ENCODE data around the gene PRSS12. TPM values are rescaled to one million over a fixed set of nuclear protein-coding genes. Genes with fewer than 3 reads are reported as not detected.
"Not testable (repeated sequence)": the region's sequence is repeated elsewhere in the genome, so short reads cannot be mapped to it uniquely, and the experiment has no call there.

PRSS12 gene
- 0.25 and 1.6 TPM in 2 replicates for total RNA-seq (2022)
- percentile 22 among the genes with signal in this experiment for Bru-seq, nascent RNA
- BruChase-seq, experiment 1, labeled RNA remaining after a 2-hour chase = percentile 15 among the genes with signal in this experiment
- BruChase-seq, experiment 2, labeled RNA remaining after a 6-hour chase = percentile 18 among the genes with signal in this experiment
- long read RNA-seq = 0 reads

- Mint-ChIP-seq H3K9me3 (ENCODE audit: unreplicated experiment) (no peaks in the 10 kb centered on the region), H3K27me3 (ENCODE audit: insufficient read depth, unreplicated experiment) (peaks cover 18% of the 10 kb centered on the region), H3K36me3 (ENCODE audit: insufficient read depth, unreplicated experiment) (no peaks in the 10 kb centered on the region), H3K27ac (ENCODE audit: unreplicated experiment) (no peak within 1 kb of the TSS), H3K4me1 (ENCODE audit: low read depth, unreplicated experiment) (no peaks in the 10 kb centered on the region), H3K4me3 (ENCODE audit: unreplicated experiment) (peak within 1 kb of the TSS; percentile 79)
- Histone ChIP-seq H3K4me3 (ENCODE audit: low read depth, low read length) (peak within 1 kb of the TSS; percentile 33), H3K36me3 (ENCODE audit: control insufficient read depth, insufficient read depth, low read length) (no peaks in the 10 kb centered on the region), H3K27me3 (replicated peaks; ENCODE audit: control insufficient read depth, insufficient read depth, low read length) (no peaks in the 10 kb centered on the region; the same call in 1 of the 2 replicates), H3K4me1 (peaks cover 3% of the 10 kb centered on the region; the same call in 1 of the 2 replicates), H3K9me3 (no peaks in the 10 kb centered on the region)
- BruUV-seq (replicated peaks) = no TSS peak
- TF ChIP-seq CTCF (IDR thresholded peaks at IDR 0.05; ENCODE audit: insufficient read depth in 1 of 2, low read depth in 1 of 2, low read length in 1 of 2, severe bottlenecking in 1 of 2, unreplicated experiment in 1 of 2) = peak; percentile 51 to 71
- intact Hi-C loops (cut with micrococcal nuclease; ENCODE audit: unreplicated experiment) = loop anchor here (1.0 kb wide), 1 partner anchor 72 kb away; no protein-coding TSS in a partner anchor
- POLR2A ChIA-PET = interaction anchor here (0.7 kb wide), 2 partner anchors 9 to 75 kb away, joined by 5 to 6 read pairs; no protein-coding TSS in a partner anchor
- CTCF ChIA-PET = interaction anchor here (0.6 to 1.0 kb wide), 8 partner anchors 15 to 1908 kb away, joined by 3 to 8 read pairs (median 6); no protein-coding TSS in a partner anchor
- DNase-seq = peak; percentile 60 to 82
These were observed at the start of gene PRSS12 for GRCh38 chr4:118352843-118353533. Gene PRSS12 (minus strand): TSS chr4:118353003. CDS start chr4:118352720, 283 bp downstream.

- DNase-seq = no peak
- no peaks in the 10 kb centered on the region for H3K4me1 ChIP-seq
- no peak for TF ChIP-seq CTCF (IDR thresholded peaks at IDR 0.05; ENCODE audit: insufficient read depth in 1 of 2, low read depth in 1 of 2, low read length in 1 of 2, severe bottlenecking in 1 of 2, unreplicated experiment in 1 of 2)
- CTCF ChIA-PET = no interaction called here
- intact Hi-C loops (cut with micrococcal nuclease; ENCODE audit: unreplicated experiment) = no loop called here
- POLR2A ChIA-PET = no interaction called here
- Mint-ChIP-seq H3K4me1 (ENCODE audit: low read depth, unreplicated experiment) (peaks cover 6% of the 10 kb centered on the region), H3K4me3 (ENCODE audit: unreplicated experiment) (no peak overlapping the region), H3K27ac (ENCODE audit: unreplicated experiment) (no peak overlapping the region), H3K27me3 (ENCODE audit: insufficient read depth, unreplicated experiment) (peaks cover 2% of the 10 kb centered on the region), H3K36me3 (ENCODE audit: insufficient read depth, unreplicated experiment) (no peaks in the 10 kb centered on the region), H3K9me3 (ENCODE audit: unreplicated experiment) (no peaks in the 10 kb centered on the region)
- BruUV-seq (replicated peaks) = no TSS peak
- no peak overlapping the region for H3K4me3 ChIP-seq (ENCODE audit: low read depth, low read length)
- no peaks in the 10 kb centered on the region for H3K9me3 ChIP-seq
- H3K27me3 ChIP-seq (replicated peaks; ENCODE audit: control insufficient read depth, insufficient read depth, low read length) = no peaks in the 10 kb centered on the region
- no peaks in the 10 kb centered on the region for H3K36me3 ChIP-seq (ENCODE audit: control insufficient read depth, insufficient read depth, low read length)
These were observed 47.6 kb upstream of the PRSS12 start for GRCh38 chr4:118400356-118400755.

GRCh38 chr4:118399883-118400282 lies 47.1 kb upstream of the PRSS12 start:
- H3K4me3 ChIP-seq (ENCODE audit: low read depth, low read length); H3K36me3 Mint-ChIP-seq (ENCODE audit: insufficient read depth, unreplicated experiment); H3K27ac Mint-ChIP-seq (ENCODE audit: unreplicated experiment); BruUV-seq (replicated peaks); POLR2A ChIA-PET; H3K4me1 Mint-ChIP-seq (ENCODE audit: low read depth, unreplicated experiment); CTCF ChIA-PET; DNase-seq; H3K27me3 ChIP-seq (replicated peaks; ENCODE audit: control insufficient read depth, insufficient read depth, low read length); H3K36me3 ChIP-seq (ENCODE audit: control insufficient read depth, insufficient read depth, low read length); intact Hi-C loops (cut with micrococcal nuclease; ENCODE audit: unreplicated experiment); H3K9me3 ChIP-seq; H3K27me3 Mint-ChIP-seq (ENCODE audit: insufficient read depth, unreplicated experiment); H3K4me1 ChIP-seq; H3K9me3 Mint-ChIP-seq (ENCODE audit: unreplicated experiment); H3K4me3 Mint-ChIP-seq (ENCODE audit: unreplicated experiment): not testable (repeated sequence)
